NOMO-1 treated with dmso at 0.1 percent for 144 hours (cell line): ENCODE data around the gene CDH13.

Experiments used
- DNase-seq: peaks from one replicate; lab custom pipeline; 2025; ENCODE audit not compliant: unreplicated experiment; lab: John Stamatoyannopoulos, UW

The CDH13 gene

GRCh38 chr16:83586461-83587200 is 959.9 kb downstream of the CDH13 start:
- DNase-seq = no peak

DNA sequence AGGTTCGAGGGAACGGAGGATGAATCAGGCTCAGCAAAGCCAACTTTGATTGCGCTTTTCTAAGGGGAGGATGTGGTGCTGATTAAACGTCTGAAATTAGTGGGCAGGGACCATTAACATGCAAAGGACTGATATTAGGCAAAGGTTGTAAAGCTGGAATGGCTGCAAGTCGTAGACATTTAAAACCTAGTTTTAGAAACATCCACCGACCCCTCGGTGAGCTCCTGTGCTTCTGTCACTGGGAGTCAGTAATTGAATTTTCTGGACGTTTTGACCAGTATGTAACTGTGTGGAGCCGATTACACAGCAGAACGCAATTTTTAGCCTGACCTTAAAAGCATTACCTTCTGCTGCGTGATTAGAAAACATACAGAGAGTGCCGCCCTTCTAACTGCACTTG is 960.4 kb downstream of the CDH13 start:
- DNase-seq = no peak

DNA sequence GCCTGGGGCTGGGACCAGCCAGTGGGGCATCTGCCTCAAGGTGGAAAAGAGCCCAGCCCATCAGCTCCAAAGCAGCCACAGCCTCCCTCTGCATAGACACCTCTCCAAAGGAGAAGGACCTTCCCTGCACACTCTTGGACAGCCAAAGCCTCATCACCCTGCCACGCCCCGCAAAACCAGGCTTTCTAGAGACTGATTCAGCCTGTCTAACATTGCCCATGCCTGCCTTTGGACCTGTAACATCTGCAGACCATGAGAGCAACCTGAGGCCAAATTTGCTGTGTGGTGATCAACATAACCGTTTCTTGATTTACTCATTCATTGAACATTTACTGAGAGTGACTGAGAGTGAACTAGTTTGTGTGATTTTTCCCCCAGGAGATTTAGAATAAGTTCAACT is 961.3 kb downstream of the CDH13 start:
- DNase-seq = no peak

DNA sequence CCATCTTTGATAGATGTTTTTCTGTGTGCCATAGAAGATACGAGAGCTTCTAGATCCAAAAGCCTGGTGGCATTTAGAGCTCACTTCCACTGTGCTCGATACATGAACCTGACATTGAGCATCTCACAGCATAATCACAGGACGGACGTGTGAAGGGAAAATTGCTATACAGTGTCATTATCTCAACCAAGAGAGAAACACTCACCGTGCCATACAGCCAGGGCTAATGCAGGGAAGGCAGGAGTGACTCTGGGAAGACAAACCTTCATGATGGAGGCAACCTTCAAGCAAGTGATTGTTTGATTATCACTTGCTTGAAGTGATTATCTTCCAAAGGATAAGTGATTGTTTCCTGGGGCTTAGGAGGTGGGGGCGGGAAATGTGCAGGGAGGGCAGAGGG is 962.8 kb downstream of the CDH13 start:
- DNase-seq = no peak

GRCh38 chr16:83592778-83593177 is 966.0 kb downstream of the CDH13 start:
- DNase-seq = no peak

- no peak for DNase-seq
Measured at GRCh38 chr16:83599789-83600462, 973.2 kb downstream of the CDH13 start.

GRCh38 chr16:83602761-83603722 is 976.3 kb downstream of the CDH13 start:
- DNase-seq = no peak

DNA sequence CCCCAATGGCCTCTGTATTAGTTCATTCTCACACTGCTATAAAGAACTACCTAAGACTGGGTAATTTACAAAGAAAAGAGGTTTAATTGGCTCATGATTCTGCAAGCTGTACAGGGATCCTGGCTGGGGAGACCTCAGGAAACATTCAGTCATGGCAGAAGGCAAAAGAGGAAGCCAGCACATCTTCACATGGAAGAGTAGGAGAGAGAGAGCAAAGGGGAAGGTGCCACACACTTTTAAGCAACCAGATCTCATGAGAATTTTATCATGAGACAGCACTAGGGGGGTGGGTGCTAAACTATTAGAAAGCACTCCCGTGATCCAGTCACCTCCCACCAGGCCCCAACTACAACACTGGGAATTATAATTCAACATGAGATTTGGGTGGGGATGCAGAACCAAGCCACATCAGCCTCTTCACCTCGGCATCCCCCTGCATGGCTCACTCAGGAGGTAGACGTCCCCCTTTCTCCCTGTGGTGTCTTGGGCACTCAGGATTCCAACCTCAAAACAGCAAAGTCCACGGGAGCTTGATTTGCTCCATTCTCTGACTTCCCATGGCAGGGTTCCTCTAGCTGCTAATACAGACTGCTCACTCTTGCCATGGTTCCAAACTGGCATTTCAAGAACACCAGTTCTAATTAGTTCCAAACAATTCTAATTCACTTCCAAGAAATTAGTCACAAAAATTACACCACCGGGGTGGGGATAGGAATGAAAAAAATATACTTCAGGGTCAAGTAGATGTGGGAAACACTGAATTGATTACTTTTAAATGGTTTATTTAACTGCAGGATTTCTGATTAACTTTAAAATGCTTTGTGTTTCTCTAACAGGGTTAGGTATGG is 977.2 kb downstream of the CDH13 start:
- no peak for DNase-seq

GRCh38 chr16:83606486-83607030 is 979.8 kb downstream of the CDH13 start:
- DNase-seq = no peak

DNA sequence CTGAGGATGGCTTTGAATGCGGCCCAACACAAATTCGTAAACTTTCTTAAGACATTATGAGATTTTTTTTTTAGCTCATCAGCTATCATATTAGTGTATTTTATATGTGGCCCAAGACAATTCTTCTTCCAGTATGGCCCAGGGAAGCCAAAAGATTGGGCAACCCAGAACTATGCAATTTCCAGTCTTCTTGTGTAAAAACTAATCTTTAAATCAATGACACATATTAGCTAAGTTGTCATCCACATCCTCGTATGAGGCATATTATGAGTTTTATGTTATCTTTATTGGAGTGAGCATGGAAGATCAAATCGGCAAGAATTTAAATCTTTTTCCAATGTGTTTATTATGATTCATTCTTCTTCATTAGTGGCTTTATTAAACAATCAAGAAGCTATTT is 982.4 kb downstream of the CDH13 start:
- DNase-seq = no peak

GRCh38 chr16:83615141-83615952 is 988.6 kb downstream of the CDH13 start:
- DNase-seq = no peak

DNA sequence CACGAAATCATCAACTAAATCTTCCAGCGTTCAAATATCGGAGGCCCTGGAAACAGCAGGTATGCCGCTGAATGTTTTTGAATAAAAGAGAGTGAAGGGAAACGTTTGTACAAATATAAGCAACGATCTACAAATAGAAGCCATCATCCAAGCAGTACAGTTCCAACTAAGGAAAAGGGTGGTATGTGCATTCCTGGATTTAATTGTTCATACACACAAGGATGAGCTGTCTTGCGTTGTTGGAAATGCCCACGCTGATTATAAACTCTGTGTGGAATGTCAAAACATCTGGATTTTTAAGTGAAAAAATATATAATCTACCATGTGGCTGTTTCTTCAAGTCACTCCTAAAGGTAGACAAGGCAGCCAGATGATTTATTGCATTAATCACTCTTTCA is 989.2 kb downstream of the CDH13 start:
- DNase-seq = no peak

- no peak for DNase-seq
Measured at GRCh38 chr16:83619381-83620150, 992.8 kb downstream of the CDH13 start.

- no peak for DNase-seq
Measured at GRCh38 chr16:83622010-83622409, 995.2 kb downstream of the CDH13 start.

GRCh38 chr16:83623091-83623730 is 996.4 kb downstream of the CDH13 start:
- no peak for DNase-seq

- no peak for DNase-seq
Measured at GRCh38 chr16:83623892-83624291, 997.1 kb downstream of the CDH13 start.

DNA sequence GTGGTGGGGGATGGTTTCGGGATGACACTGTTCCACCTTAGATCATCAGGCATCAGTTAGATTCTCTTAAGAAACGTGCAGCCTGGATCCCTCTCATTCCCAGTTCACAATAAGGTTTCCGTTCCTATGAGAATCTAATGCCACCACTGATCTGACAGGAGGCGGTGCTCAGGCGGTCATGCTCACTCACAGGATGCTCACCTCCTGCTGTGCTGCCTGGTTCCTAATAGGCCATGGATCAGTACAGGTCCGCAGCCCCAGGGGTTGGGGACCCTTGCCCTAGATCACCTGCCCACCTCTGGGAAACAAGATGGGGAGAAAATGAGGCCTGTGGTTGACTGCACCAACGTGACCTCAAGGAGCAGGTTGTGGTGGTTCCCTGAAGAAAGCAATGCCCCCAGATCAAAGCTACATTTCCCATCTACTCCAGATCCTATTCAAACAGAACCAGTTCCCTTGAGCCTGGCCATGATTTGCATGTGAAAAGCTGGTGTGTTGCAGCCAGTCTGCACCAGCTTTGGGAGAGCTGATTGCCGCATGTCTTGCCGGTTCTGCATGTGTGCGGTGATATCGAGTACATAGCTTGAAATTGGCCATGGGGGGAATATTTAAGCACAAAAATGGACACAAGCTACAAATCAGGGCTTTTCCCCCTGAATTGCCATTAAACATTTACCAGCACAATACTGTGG is 997.8 kb downstream of the CDH13 start:
- DNase-seq = no peak

DNA sequence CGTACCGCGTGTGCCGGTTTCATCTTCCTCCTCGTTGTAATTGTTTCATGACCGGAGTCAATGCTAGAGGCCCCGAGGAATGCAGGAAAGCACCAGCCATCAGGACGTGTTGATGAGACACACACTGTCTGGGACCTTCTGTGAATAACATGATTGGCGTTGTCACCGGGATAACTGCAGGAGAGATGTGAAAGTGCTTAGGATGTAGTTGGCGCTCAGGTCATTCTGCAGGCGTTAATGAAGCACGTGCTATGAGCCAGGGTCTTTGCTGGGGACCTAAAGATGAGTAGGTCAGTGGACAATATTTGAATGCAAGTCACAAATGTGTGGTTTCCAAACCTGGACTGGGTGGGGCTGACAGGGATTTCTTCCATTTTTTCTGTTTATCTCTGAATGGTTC is 999.4 kb downstream of the CDH13 start:
- DNase-seq = no peak
